ENCODE data around the gene RAP2A.

The RAP2A gene

DNA sequence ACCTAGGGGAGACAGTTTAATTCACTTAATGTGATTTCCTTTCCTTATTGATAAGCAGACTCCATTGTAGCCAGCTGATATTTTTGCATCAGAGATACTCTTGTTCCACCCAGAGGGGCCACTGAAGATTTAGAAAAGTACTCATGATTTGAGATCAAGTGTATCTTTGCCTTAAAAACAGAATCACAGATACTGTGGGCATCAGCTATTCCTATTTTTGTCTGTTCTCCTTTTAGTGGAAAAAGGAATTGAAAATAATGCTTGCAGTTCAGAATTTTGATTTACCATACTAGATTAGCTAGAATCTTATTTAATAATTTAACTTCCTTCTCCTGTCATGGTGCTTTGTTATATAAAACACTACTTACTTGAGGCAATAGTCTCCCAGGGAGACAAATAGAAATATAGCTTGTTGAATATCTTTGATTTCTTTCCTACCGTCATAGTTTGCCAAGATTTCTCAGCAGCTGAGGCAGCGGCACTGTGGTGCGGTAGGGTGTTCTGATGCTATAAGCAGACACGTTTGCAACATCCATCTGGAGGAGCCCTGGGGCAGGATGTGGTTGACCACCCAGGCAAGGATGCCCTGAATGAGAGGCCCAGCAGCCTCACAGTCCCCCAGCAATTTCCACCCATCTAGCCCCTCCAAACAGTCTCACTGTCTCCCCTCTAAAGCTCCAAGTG is 47.0 kb upstream of the RAP2A start:
- peak in 1 of 2 experiments; percentile 75 for DNase-seq (ENCODE audit: low read depth in 1 of 2, low spot score in 1 of 2)
- Histone ChIP-seq H3K27ac (replicated peaks) (peak overlapping the region; percentile 39), H3K4me3 (replicated peaks; ENCODE audit: insufficient read depth, low read length) (no peak overlapping the region), H3K27me3 (ENCODE audit: insufficient read depth, poor library complexity, severe bottlenecking) (no peaks in the 10 kb centered on the region)
- TF ChIP-seq REST (IDR thresholded peaks at IDR 0.05; ENCODE audit: insufficient replicate concordance, low read depth): no peak
- TF ChIP-seq POLR2AphosphoS5 (IDR thresholded peaks at IDR 0.05; ENCODE audit: low read depth): peak; percentile 43; the same call in 1 of the 2 replicates
- no peak for TF ChIP-seq SPI1 (IDR thresholded peaks at IDR 0.05; ENCODE audit: borderline replicate concordance, low read depth)

DNA sequence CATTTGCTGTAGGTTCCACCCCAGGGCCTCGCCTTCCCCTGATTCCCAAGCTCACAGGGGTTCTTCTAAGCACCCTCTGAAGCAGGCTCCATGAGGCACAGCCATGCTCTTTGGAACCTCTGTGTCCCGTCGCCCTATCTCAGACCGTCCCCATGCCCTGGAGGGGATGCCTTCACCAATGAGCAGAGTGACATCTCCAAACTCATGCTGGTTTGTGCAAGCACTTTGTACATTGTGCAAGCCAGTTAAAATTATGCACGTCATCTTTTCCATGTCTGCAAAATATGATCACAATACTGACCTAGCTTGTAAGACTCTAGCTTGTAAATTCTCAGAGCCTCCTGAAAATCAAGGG is 46.5 kb upstream of the RAP2A start:
- no peak overlapping the region for H3K4me3 ChIP-seq (replicated peaks; ENCODE audit: insufficient read depth, low read length)
- DNase-seq (ENCODE audit: low read depth in 1 of 2, low spot score in 1 of 2): peak in 1 of 2 experiments; percentile 73
- TF ChIP-seq POLR2AphosphoS5 (IDR thresholded peaks at IDR 0.05; ENCODE audit: low read depth) (peak; percentile 4; the same call in 1 of the 2 replicates), REST (IDR thresholded peaks at IDR 0.05; ENCODE audit: insufficient replicate concordance, low read depth) (no peak)
- no peaks in the 10 kb centered on the region for H3K27me3 ChIP-seq (ENCODE audit: insufficient read depth, poor library complexity, severe bottlenecking)
- peak overlapping the region; percentile 39 for H3K27ac ChIP-seq (replicated peaks)

GRCh38 chr13:97387890-97388289 is 46.1 kb upstream of the RAP2A start:
- DNase-seq (ENCODE audit: low read depth in 1 of 2, low spot score in 1 of 2): no peak
- Histone ChIP-seq H3K27ac (replicated peaks) (peak overlapping the region; percentile 39), H3K27me3 (ENCODE audit: insufficient read depth, poor library complexity, severe bottlenecking) (no peaks in the 10 kb centered on the region), H3K4me3 (replicated peaks; ENCODE audit: insufficient read depth, low read length) (no peak overlapping the region)
- TF ChIP-seq SPI1 (IDR thresholded peaks at IDR 0.05; ENCODE audit: borderline replicate concordance, low read depth): peak; percentile 29; the same call in 1 of the 2 replicates
- TF ChIP-seq POLR2AphosphoS5 (IDR thresholded peaks at IDR 0.05; ENCODE audit: low read depth): no peak

DNA sequence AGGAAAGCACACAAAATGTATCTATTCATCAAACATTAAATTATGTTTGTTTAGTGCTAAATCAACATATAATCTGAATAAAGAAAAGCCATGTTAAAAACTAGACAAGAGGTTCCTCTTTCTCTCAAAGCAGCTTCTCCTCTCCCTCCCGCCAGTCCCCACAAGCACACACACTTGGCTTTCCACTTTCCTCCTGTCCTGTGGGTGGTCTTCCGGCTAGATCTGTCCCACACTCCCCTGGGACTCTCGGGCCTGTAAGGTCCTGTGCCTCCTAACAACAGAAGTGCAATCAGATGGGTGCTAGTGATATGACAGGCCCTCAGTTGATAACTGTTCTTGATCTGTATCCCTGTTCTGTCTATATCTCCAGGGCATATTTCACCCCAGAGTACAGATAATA is 45.6 kb upstream of the RAP2A start:
- TF ChIP-seq, protein P1, sequence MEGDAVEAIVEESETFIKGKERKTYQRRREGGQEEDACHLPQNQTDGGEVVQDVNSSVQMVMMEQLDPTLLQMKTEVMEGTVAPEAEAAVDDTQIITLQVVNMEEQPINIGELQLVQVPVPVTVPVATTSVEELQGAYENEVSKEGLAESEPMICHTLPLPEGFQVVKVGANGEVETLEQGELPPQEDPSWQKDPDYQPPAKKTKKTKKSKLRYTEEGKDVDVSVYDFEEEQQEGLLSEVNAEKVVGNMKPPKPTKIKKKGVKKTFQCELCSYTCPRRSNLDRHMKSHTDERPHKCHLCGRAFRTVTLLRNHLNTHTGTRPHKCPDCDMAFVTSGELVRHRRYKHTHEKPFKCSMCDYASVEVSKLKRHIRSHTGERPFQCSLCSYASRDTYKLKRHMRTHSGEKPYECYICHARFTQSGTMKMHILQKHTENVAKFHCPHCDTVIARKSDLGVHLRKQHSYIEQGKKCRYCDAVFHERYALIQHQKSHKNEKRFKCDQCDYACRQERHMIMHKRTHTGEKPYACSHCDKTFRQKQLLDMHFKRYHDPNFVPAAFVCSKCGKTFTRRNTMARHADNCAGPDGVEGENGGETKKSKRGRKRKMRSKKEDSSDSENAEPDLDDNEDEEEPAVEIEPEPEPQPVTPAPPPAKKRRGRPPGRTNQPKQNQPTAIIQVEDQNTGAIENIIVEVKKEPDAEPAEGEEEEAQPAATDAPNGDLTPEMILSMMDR (IDR thresholded peaks at IDR 0.05; ENCODE audit: insufficient read depth, low read length): no peak
- TF ChIP-seq POLR2AphosphoS5 (IDR thresholded peaks at IDR 0.05; ENCODE audit: low read depth) (no peak), REST (IDR thresholded peaks at IDR 0.05; ENCODE audit: insufficient replicate concordance, low read depth) (no peak), SPI1 (IDR thresholded peaks at IDR 0.05; ENCODE audit: borderline replicate concordance, low read depth) (no peak), GABPA (IDR thresholded peaks at IDR 0.05; ENCODE audit: low read depth) (no peak)
- peak in 1 of 2 experiments; percentile 45 for DNase-seq (ENCODE audit: low read depth in 1 of 2, low spot score in 1 of 2)
- Histone ChIP-seq H3K4me3 (replicated peaks; ENCODE audit: insufficient read depth, low read length) (no peak overlapping the region), H3K27me3 (ENCODE audit: insufficient read depth, poor library complexity, severe bottlenecking) (no peaks in the 10 kb centered on the region), H3K27ac (replicated peaks) (0 out of 2 replicates have a peak overlapping the region, but pooled peaks have one; percentile 39)
